Endothelial cell of umbilical vein (primary cell): ENCODE data around the gene PFKP. TPM values are rescaled to one million over a fixed set of nuclear protein-coding genes. Genes with fewer than 3 reads are reported as not detected.

Experiments used
- BruUV-seq: library from RNA; stranded (reverse); fragments of 400-500 nt; replicated peaks from 2 replicates; lab custom pipeline; 2021; lab: Mats Ljungman, UMichigan
- CTCF ChIA-PET: fragments of 300-600, 350-600 bp; sonication (Branson Sonifier 250); formaldehyde crosslinking; loops from one replicate; lab custom pipeline; 2021; ENCODE audit warnings: antibody characterized with exemption, inconsistent platforms; lab: Charles Lee
- POLR2A ChIA-PET: fragments of 300-600, 350-600 bp; sonication (Branson Sonifier 250); formaldehyde crosslinking; loops from one replicate; lab custom pipeline; 2021; ENCODE audit warnings: antibody characterized with exemption, inconsistent platforms; lab: Charles Lee
- DNase-seq: peaks from one replicate; pipeline ENCODE4 v3.0.0-alpha.2; 2011; ENCODE audit warnings: low read depth, low spot score
- FAIRE-seq: peaks from 2 replicates; lab custom pipeline; 2011; peaks lifted over from hg19 to GRCh38; lab: Jason Lieb, UNC
- H2AFZ ChIP-seq: 2 replicates; pipeline ENCODE4 v1.6.0; 2012; ENCODE audit warnings: low read depth, low read length, control low read depth, inconsistent platforms
- H3K27ac ChIP-seq: 2 replicates; pipeline ENCODE4 v1.5.1; 2011; ENCODE audit warnings: low read depth, mild to moderate bottlenecking, control low read depth, low read length, moderate library complexity; ENCODE audit not compliant: insufficient read depth
- H3K27me3 ChIP-seq, 2 experiments: 2 replicates each; pipeline versions ENCODE4 v1.6.0 to v1.6.1; 2011; ENCODE audit warnings: low read length in 2 of 2, mixed read lengths in 1 of 2; ENCODE audit not compliant: control insufficient read depth in 2 of 2, insufficient read depth in 2 of 2
- H3K36me3 ChIP-seq, 2 experiments: 2 replicates in 1 of 2; 3 replicates in 1 of 2; pipeline ENCODE4 v1.5.1; 2011; ENCODE audit warnings: low read length in 2 of 2, mild to moderate bottlenecking in 1 of 2, moderate library complexity in 1 of 2; ENCODE audit not compliant: control insufficient read depth in 2 of 2, insufficient read depth in 2 of 2; ENCODE audit errors: extremely low read depth in 1 of 2
- H3K4me1 ChIP-seq: 3 replicates; pipeline ENCODE4 v1.5.1; 2011; ENCODE audit warnings: mild to moderate bottlenecking, low read length; ENCODE audit not compliant: control insufficient read depth, insufficient read depth; ENCODE audit errors: extremely low read depth
- H3K4me2 ChIP-seq: 2 replicates; pipeline ENCODE4 v1.6.1; 2011; ENCODE audit warnings: low read length, control low read depth, mixed read lengths; ENCODE audit not compliant: insufficient read depth
- H3K4me3 ChIP-seq, 3 experiments: fragments of 200-600 bp in 1 of 3; sonication (generic), shearing (Covaris generic) in 1 of 3; replicated peaks in 1 of 3; 2 replicates each; pipeline ENCODE4 v1.5.1; 2011 to 2016; ENCODE audit warnings: control low read depth in 3 of 3, low read length in 3 of 3, mild to moderate bottlenecking in 2 of 3, inconsistent platforms in 1 of 3, low read depth in 1 of 3, moderate library complexity in 1 of 3; ENCODE audit not compliant: insufficient read depth in 1 of 3
- H3K79me2 ChIP-seq: 2 replicates; pipeline ENCODE4 v1.6.0; 2012; ENCODE audit warnings: low read length, inconsistent platforms; ENCODE audit not compliant: control insufficient read depth, insufficient read depth
- H3K9ac ChIP-seq: replicated peaks from 2 replicates; pipeline ENCODE3; 2011; ENCODE audit warnings: low read length, control low read depth; ENCODE audit not compliant: insufficient read depth; ENCODE audit errors: extremely low read depth
- H3K9me1 ChIP-seq: replicated peaks from 3 replicates; pipeline ENCODE4 v1.6.0; 2011; ENCODE audit warnings: mild to moderate bottlenecking, low read length; ENCODE audit not compliant: control insufficient read depth, insufficient read depth; ENCODE audit errors: extremely low read depth
- H3K9me3 ChIP-seq: replicated peaks from 2 replicates; pipeline ENCODE4 v1.5.1; 2012; ENCODE audit warnings: low read length, inconsistent platforms; ENCODE audit not compliant: control insufficient read depth, insufficient read depth
- H4K20me1 ChIP-seq: replicated peaks from 2 replicates; pipeline ENCODE3; 2011; ENCODE audit warnings: mild to moderate bottlenecking, low read length; ENCODE audit not compliant: control insufficient read depth, insufficient read depth; ENCODE audit errors: extremely low read depth
- CTCF ChIP-seq, 2 donors: IDR thresholded peaks; 1 replicate in 1 of 2; 2 replicates in 1 of 2; pipeline ENCODE4 v1.5.1; 2011; ENCODE audit warnings: low read length in 2 of 2, mild to moderate bottlenecking in 2 of 2, moderate library complexity in 2 of 2, control low read depth in 1 of 2, inconsistent platforms in 1 of 2, low read depth in 1 of 2; ENCODE audit not compliant: insufficient read depth in 1 of 2; ENCODE audit errors: extremely low read depth in 1 of 2
- EZH2 ChIP-seq: IDR thresholded peaks from 2 replicates; pipeline ENCODE4 v1.6.1; 2012; ENCODE audit warnings: borderline replicate concordance, low read depth, mild to moderate bottlenecking, moderate library complexity, low read length, inconsistent platforms; ENCODE audit not compliant: severe bottlenecking
- FOS ChIP-seq: IDR thresholded peaks from 2 replicates; pipeline ENCODE4 v1.6.1; 2011; ENCODE audit warnings: mild to moderate bottlenecking, low read length, moderate library complexity, borderline replicate concordance; ENCODE audit not compliant: insufficient read depth
- GATA2 ChIP-seq: IDR thresholded peaks from 2 replicates; pipeline ENCODE4 v1.7.0; 2011; ENCODE audit warnings: low read depth, mild to moderate bottlenecking, moderate library complexity, mixed read lengths, low read length; ENCODE audit not compliant: insufficient read length, insufficient read depth
- JUN ChIP-seq: IDR thresholded peaks from 2 replicates; pipeline ENCODE4 v1.6.1; 2011; ENCODE audit warnings: borderline replicate concordance, low read depth; ENCODE audit not compliant: insufficient read length, insufficient read depth
- MAX ChIP-seq: IDR thresholded peaks from 2 replicates; pipeline ENCODE4 v1.6.1; 2011; ENCODE audit not compliant: insufficient read depth, insufficient read length
- MYC ChIP-seq: IDR thresholded peaks from one replicate; pipeline ENCODE4 v1.6.1; 2011; ENCODE audit warnings: mild to moderate bottlenecking, low read depth, low read length
- POLR2A ChIP-seq: IDR thresholded peaks from 2 replicates; pipeline ENCODE4 v1.6.1; 2012; ENCODE audit warnings: low read depth, mild to moderate bottlenecking, control low read depth, low read length
- POLR2AphosphoS5 ChIP-seq: IDR thresholded peaks from 2 replicates; pipeline ENCODE4 v1.6.1; 2012; ENCODE audit warnings: low read depth, mild to moderate bottlenecking, control low read depth, low read length, moderate library complexity; ENCODE audit not compliant: insufficient read depth
- dilution Hi-C: fragments of 300-500 bp; cut with MboI; formaldehyde crosslinking; loops from one replicate; pipeline ENCODE4 v1.15.0; 2019; ENCODE audit warnings: low sequenced_read_pairs; ENCODE audit not compliant: extremely low pct_ligation_motif_present
- intact Hi-C: fragments of 100-400 bp; cut with micrococcal nuclease; formaldehyde crosslinking; loops from one replicate; pipeline ENCODE4 v1.10.0; 2022
- polyA plus RNA-seq, 4 experiments: library from polyadenylated mRNA; depleted of rRNA in 3 of 4; stranded (reverse) in 3 of 4; unstranded in 1 of 4; fragments of >200 nt; gene quantifications; 2 replicates each; pipeline versions ENCODE4 v1.2.1 to v1.2.3, GENCODE V29; 2011 to 2012; ENCODE audit warnings: missing spikeins in 1 of 4
- total RNA-seq: library from RNA; stranded (reverse); gene quantifications from 2 replicates; pipeline ENCODE4 v1.2.3, GENCODE V29; 2021

PFKP gene
- total and polyA plus RNA-seq, 2 donors (not counting 3 experiments of a cell fraction or from before 2014, with no cell fraction given) = 185 to 359 TPM

GRCh38 chr10:3136336-3136735, 69.0 kb downstream of the PFKP start:
- Histone ChIP-seq H3K27me3 (no peaks in the 10 kb centered on the region), H3K4me2 (no peak overlapping the region), H3K9me3 (no peaks in the 10 kb centered on the region), H3K79me2 (no peaks in the 10 kb centered on the region), H3K4me3 (no peak overlapping the region), H3K36me3 (peaks cover 33 to 52% of the 10 kb centered on the region in 2 experiments), H2AFZ (no peak overlapping the region), H3K27ac (no peak overlapping the region), H3K4me1 (no peaks in the 10 kb centered on the region), H3K9me1 (no peaks in the 10 kb centered on the region), H3K9ac (no peak overlapping the region), H4K20me1 (no peaks in the 10 kb centered on the region)
- POLR2A ChIA-PET = no interaction called here
- no peak for FAIRE-seq
- TSS peak; percentile 64 for BruUV-seq
- TF ChIP-seq JUN (no peak), POLR2AphosphoS5 (no peak), GATA2 (no peak), MAX (no peak), EZH2 (no peak), MYC (no peak), CTCF (IDR thresholded peaks at IDR 0.05; ENCODE audit: extremely low read depth in 1 of 2, insufficient read depth in 1 of 2, low read depth in 1 of 2, low read length in 2 of 2) (no peak), POLR2A (no peak), FOS (no peak)
- no peak for DNase-seq
- dilution Hi-C loops = no loop called here
- CTCF ChIA-PET = no interaction called here
- intact Hi-C loops = no loop called here
